SH-SY5Y (cell line): ENCODE results near the gene TEX38.

ENCODE experiments used
- GATA2 ChIP-seq: IDR thresholded peaks from 2 replicates; pipeline ENCODE4 v1.6.1; 2011; ENCODE audit warnings: mild to moderate bottlenecking, low read depth, low read length
- GATA3 ChIP-seq: IDR thresholded peaks from 2 replicates; pipeline ENCODE4 v1.6.1; 2011; ENCODE audit warnings: low read depth, mild to moderate bottlenecking, low read length, moderate library complexity

- no peak for TF ChIP-seq GATA2
- no peak for TF ChIP-seq GATA3
Measured at GRCh38 chr1:46622344-46622743, 49.3 kb upstream of the TEX38 start.
